Endothelial cell of umbilical vein (primary cell): ENCODE results near the gene FLNB. TPM values are rescaled to one million over a fixed set of nuclear protein-coding genes. Genes with fewer than 3 reads are reported as not detected.

Source experiments
- BruUV-seq: library from RNA; stranded (reverse); fragments of 400-500 nt; replicated peaks from 2 replicates; lab custom pipeline; 2021; lab: Mats Ljungman, UMichigan
- CTCF ChIA-PET: fragments of 300-600, 350-600 bp; sonication (Branson Sonifier 250); formaldehyde crosslinking; loops from one replicate; lab custom pipeline; 2021; ENCODE audit warnings: antibody characterized with exemption, inconsistent platforms; lab: Charles Lee
- POLR2A ChIA-PET: fragments of 300-600, 350-600 bp; sonication (Branson Sonifier 250); formaldehyde crosslinking; loops from one replicate; lab custom pipeline; 2021; ENCODE audit warnings: antibody characterized with exemption, inconsistent platforms; lab: Charles Lee
- DNase-seq: peaks from one replicate; pipeline ENCODE4 v3.0.0-alpha.2; 2011; ENCODE audit warnings: low read depth, low spot score
- FAIRE-seq: peaks from 2 replicates; lab custom pipeline; 2011; peaks lifted over from hg19 to GRCh38; lab: Jason Lieb, UNC
- H2AFZ ChIP-seq: 2 replicates; pipeline ENCODE4 v1.6.0; 2012; ENCODE audit warnings: low read depth, low read length, control low read depth, inconsistent platforms
- H3K27ac ChIP-seq: 2 replicates; pipeline ENCODE4 v1.5.1; 2011; ENCODE audit warnings: low read depth, mild to moderate bottlenecking, control low read depth, low read length, moderate library complexity; ENCODE audit not compliant: insufficient read depth
- H3K27me3 ChIP-seq, 2 experiments: 2 replicates each; pipeline versions ENCODE4 v1.6.0 to v1.6.1; 2011; ENCODE audit warnings: low read length in 2 of 2, mixed read lengths in 1 of 2; ENCODE audit not compliant: control insufficient read depth in 2 of 2, insufficient read depth in 2 of 2
- H3K36me3 ChIP-seq, 2 experiments: 2 replicates in 1 of 2; 3 replicates in 1 of 2; pipeline ENCODE4 v1.5.1; 2011; ENCODE audit warnings: low read length in 2 of 2, mild to moderate bottlenecking in 1 of 2, moderate library complexity in 1 of 2; ENCODE audit not compliant: control insufficient read depth in 2 of 2, insufficient read depth in 2 of 2; ENCODE audit errors: extremely low read depth in 1 of 2
- H3K4me1 ChIP-seq: 3 replicates; pipeline ENCODE4 v1.5.1; 2011; ENCODE audit warnings: mild to moderate bottlenecking, low read length; ENCODE audit not compliant: control insufficient read depth, insufficient read depth; ENCODE audit errors: extremely low read depth
- H3K4me2 ChIP-seq: 2 replicates; pipeline ENCODE4 v1.6.1; 2011; ENCODE audit warnings: low read length, control low read depth, mixed read lengths; ENCODE audit not compliant: insufficient read depth
- H3K4me3 ChIP-seq, 3 experiments: fragments of 200-600 bp in 1 of 3; sonication (generic), shearing (Covaris generic) in 1 of 3; replicated peaks in 1 of 3; 2 replicates each; pipeline ENCODE4 v1.5.1; 2011 to 2016; ENCODE audit warnings: control low read depth in 3 of 3, low read length in 3 of 3, mild to moderate bottlenecking in 2 of 3, inconsistent platforms in 1 of 3, low read depth in 1 of 3, moderate library complexity in 1 of 3; ENCODE audit not compliant: insufficient read depth in 1 of 3
- H3K79me2 ChIP-seq: 2 replicates; pipeline ENCODE4 v1.6.0; 2012; ENCODE audit warnings: low read length, inconsistent platforms; ENCODE audit not compliant: control insufficient read depth, insufficient read depth
- H3K9ac ChIP-seq: replicated peaks from 2 replicates; pipeline ENCODE3; 2011; ENCODE audit warnings: low read length, control low read depth; ENCODE audit not compliant: insufficient read depth; ENCODE audit errors: extremely low read depth
- H3K9me1 ChIP-seq: replicated peaks from 3 replicates; pipeline ENCODE4 v1.6.0; 2011; ENCODE audit warnings: mild to moderate bottlenecking, low read length; ENCODE audit not compliant: control insufficient read depth, insufficient read depth; ENCODE audit errors: extremely low read depth
- H3K9me3 ChIP-seq: replicated peaks from 2 replicates; pipeline ENCODE4 v1.5.1; 2012; ENCODE audit warnings: low read length, inconsistent platforms; ENCODE audit not compliant: control insufficient read depth, insufficient read depth
- H4K20me1 ChIP-seq: replicated peaks from 2 replicates; pipeline ENCODE3; 2011; ENCODE audit warnings: mild to moderate bottlenecking, low read length; ENCODE audit not compliant: control insufficient read depth, insufficient read depth; ENCODE audit errors: extremely low read depth
- CTCF ChIP-seq, 2 donors: IDR thresholded peaks; 1 replicate in 1 of 2; 2 replicates in 1 of 2; pipeline ENCODE4 v1.5.1; 2011; ENCODE audit warnings: low read length in 2 of 2, mild to moderate bottlenecking in 2 of 2, moderate library complexity in 2 of 2, control low read depth in 1 of 2, inconsistent platforms in 1 of 2, low read depth in 1 of 2; ENCODE audit not compliant: insufficient read depth in 1 of 2; ENCODE audit errors: extremely low read depth in 1 of 2
- EZH2 ChIP-seq: IDR thresholded peaks from 2 replicates; pipeline ENCODE4 v1.6.1; 2012; ENCODE audit warnings: borderline replicate concordance, low read depth, mild to moderate bottlenecking, moderate library complexity, low read length, inconsistent platforms; ENCODE audit not compliant: severe bottlenecking
- FOS ChIP-seq: IDR thresholded peaks from 2 replicates; pipeline ENCODE4 v1.6.1; 2011; ENCODE audit warnings: mild to moderate bottlenecking, low read length, moderate library complexity, borderline replicate concordance; ENCODE audit not compliant: insufficient read depth
- GATA2 ChIP-seq: IDR thresholded peaks from 2 replicates; pipeline ENCODE4 v1.7.0; 2011; ENCODE audit warnings: low read depth, mild to moderate bottlenecking, moderate library complexity, mixed read lengths, low read length; ENCODE audit not compliant: insufficient read length, insufficient read depth
- JUN ChIP-seq: IDR thresholded peaks from 2 replicates; pipeline ENCODE4 v1.6.1; 2011; ENCODE audit warnings: borderline replicate concordance, low read depth; ENCODE audit not compliant: insufficient read length, insufficient read depth
- MAX ChIP-seq: IDR thresholded peaks from 2 replicates; pipeline ENCODE4 v1.6.1; 2011; ENCODE audit not compliant: insufficient read depth, insufficient read length
- MYC ChIP-seq: IDR thresholded peaks from one replicate; pipeline ENCODE4 v1.6.1; 2011; ENCODE audit warnings: mild to moderate bottlenecking, low read depth, low read length
- POLR2A ChIP-seq: IDR thresholded peaks from 2 replicates; pipeline ENCODE4 v1.6.1; 2012; ENCODE audit warnings: low read depth, mild to moderate bottlenecking, control low read depth, low read length
- POLR2AphosphoS5 ChIP-seq: IDR thresholded peaks from 2 replicates; pipeline ENCODE4 v1.6.1; 2012; ENCODE audit warnings: low read depth, mild to moderate bottlenecking, control low read depth, low read length, moderate library complexity; ENCODE audit not compliant: insufficient read depth
- dilution Hi-C: fragments of 300-500 bp; cut with MboI; formaldehyde crosslinking; loops from one replicate; pipeline ENCODE4 v1.15.0; 2019; ENCODE audit warnings: low sequenced_read_pairs; ENCODE audit not compliant: extremely low pct_ligation_motif_present
- intact Hi-C: fragments of 100-400 bp; cut with micrococcal nuclease; formaldehyde crosslinking; loops from one replicate; pipeline ENCODE4 v1.10.0; 2022
- polyA plus RNA-seq, 4 experiments: library from polyadenylated mRNA; depleted of rRNA in 3 of 4; stranded (reverse) in 3 of 4; unstranded in 1 of 4; fragments of >200 nt; gene quantifications; 2 replicates each; pipeline versions ENCODE4 v1.2.1 to v1.2.3, GENCODE V29; 2011 to 2012; ENCODE audit warnings: missing spikeins in 1 of 4
- total RNA-seq: library from RNA; stranded (reverse); gene quantifications from 2 replicates; pipeline ENCODE4 v1.2.3, GENCODE V29; 2021

FLNB gene
- total and polyA plus RNA-seq, 2 donors (not counting 3 experiments of a cell fraction or from before 2014, with no cell fraction given), result 479 to 670 TPM

GRCh38 chr3:58027704-58028317, 19.6 kb downstream of the FLNB start:
- peaks cover 96% of the 10 kb centered on the region for H3K79me2 ChIP-seq
- intact Hi-C loops, result loop anchor here (2.0 kb wide), 2 partner anchors 13 to 21 kb away; no protein-coding TSS in a partner anchor
- H3K4me2 ChIP-seq, result no peak overlapping the region
- H3K27ac ChIP-seq, result no peak overlapping the region
- BruUV-seq, result no TSS peak
- peaks cover 10% of the 10 kb centered on the region for H4K20me1 ChIP-seq
- no peak for TF ChIP-seq MAX
- no peak for TF ChIP-seq POLR2A
- TF ChIP-seq POLR2AphosphoS5, result no peak
- no peak for TF ChIP-seq CTCF (IDR thresholded peaks at IDR 0.05; ENCODE audit: extremely low read depth in 1 of 2, insufficient read depth in 1 of 2, low read depth in 1 of 2, low read length in 2 of 2)
- TF ChIP-seq MYC, result no peak
- TF ChIP-seq EZH2, result no peak
- no peak for TF ChIP-seq GATA2
- no peak for TF ChIP-seq JUN
- no peak for TF ChIP-seq FOS
- CTCF ChIA-PET, result interaction anchor here (1.0 kb wide), 1 partner anchor 66 kb away, joined by 4 read pairs; no protein-coding TSS in a partner anchor
- dilution Hi-C loops, result loop anchor here (25.0 kb wide), 1 partner anchor 91 kb away; no protein-coding TSS in a partner anchor
- no peak for FAIRE-seq
- POLR2A ChIA-PET, result interaction anchor here (1.2 kb wide), 1 partner anchor 14 kb away, joined by 3 read pairs; no protein-coding TSS in a partner anchor
- no peaks in the 10 kb centered on the region for H3K27me3 ChIP-seq
- no peak overlapping the region for H3K4me3 ChIP-seq
- H2AFZ ChIP-seq, result no peak overlapping the region
- peaks cover 37% of the 10 kb centered on the region for H3K4me1 ChIP-seq
- DNase-seq, result no peak
- peaks cover 5 to 12% of the 10 kb centered on the region in 2 experiments for H3K36me3 ChIP-seq
- H3K9me1 ChIP-seq, result no peaks in the 10 kb centered on the region
- no peak overlapping the region for H3K9ac ChIP-seq
- no peaks in the 10 kb centered on the region for H3K9me3 ChIP-seq
